ENCODE measurements around the gene RNLS. TPM values are rescaled to one million over a fixed set of nuclear protein-coding genes. Genes with fewer than 3 reads are reported as not detected.

Gene RNLS
- total RNA-seq, 1 experiment from 2014 or later = not detected

DNA sequence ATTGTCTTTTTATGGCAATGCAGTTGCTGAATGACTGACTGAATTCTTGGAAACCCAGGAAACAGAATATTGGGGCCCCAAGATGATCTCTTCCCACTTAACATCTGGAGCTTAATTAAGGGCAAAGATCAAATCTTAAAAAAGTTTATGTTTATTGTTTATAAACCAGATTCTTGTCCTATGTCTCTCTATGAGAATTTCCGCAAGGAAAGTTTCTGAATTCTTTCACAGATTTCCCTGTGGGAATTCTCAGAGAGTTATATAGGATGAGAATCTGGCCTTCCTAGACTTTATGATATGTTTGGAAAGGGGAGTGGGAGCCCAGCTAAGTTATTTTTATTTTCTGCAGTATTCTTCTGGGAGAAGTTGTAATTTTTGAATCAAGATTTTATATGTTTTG is 166.3 kb downstream of the RNLS start:
- DNase-seq (ENCODE audit: low read depth, low spot score) (no peak), ATAC-seq (no peak)
- no peak for TF ChIP-seq CBX3 (IDR thresholded peaks at IDR 0.05; ENCODE audit: low read depth)
- no peak for TF ChIP-seq FOSL1 (IDR thresholded peaks at IDR 0.05; ENCODE audit: low read depth)
- TF ChIP-seq SRF (IDR thresholded peaks at IDR 0.05; ENCODE audit: low read depth) = no peak
- no peak for TF ChIP-seq ATF3 (IDR thresholded peaks at IDR 0.05)
- no peak for TF ChIP-seq CEBPB (IDR thresholded peaks at IDR 0.05; ENCODE audit: low read depth)
- no peak for TF ChIP-seq REST (IDR thresholded peaks at IDR 0.05; ENCODE audit: low read depth)
- TF ChIP-seq CTCF (IDR thresholded peaks at IDR 0.05 in 2 of 3, conservative IDR thresholded peaks at IDR 0.05 in 1 of 3; ENCODE audit: borderline replicate concordance in 1 of 3, insufficient read depth in 1 of 3, low read depth in 2 of 3, low read length in 2 of 3) = no peak
- TF ChIP-seq YY1 (IDR thresholded peaks at IDR 0.05; ENCODE audit: extremely low read depth, insufficient replicate concordance, low read depth, low read length) = no peak
- no peak for TF ChIP-seq MAX (IDR thresholded peaks at IDR 0.05)
- TF ChIP-seq TCF7L2 (IDR thresholded peaks at IDR 0.05; ENCODE audit: borderline replicate concordance, extremely low read depth, insufficient read depth, insufficient read length) = no peak
- TF ChIP-seq SIN3A (IDR thresholded peaks at IDR 0.05; ENCODE audit: low read depth) = no peak
- no peak for TF ChIP-seq SP1 (IDR thresholded peaks at IDR 0.05; ENCODE audit: low read depth)
- Histone ChIP-seq H3K27me3 (ENCODE audit: insufficient read depth, low read length) (no peaks in the 10 kb centered on the region), H3K9ac (ENCODE audit: low read length) (no peak overlapping the region), H3K79me2 (ENCODE audit: insufficient read depth, low read length) (no peaks in the 10 kb centered on the region), H3K4me1 (ENCODE audit: control insufficient read depth in 1 of 2, insufficient read depth in 2 of 2, low read length in 2 of 2) (peaks cover 0 to 8% of the 10 kb centered on the region in 2 experiments; a peak in 1 of 4 replicates), H3K9me3 (ENCODE audit: control insufficient read depth in 1 of 2, insufficient read depth in 1 of 2, low read depth in 1 of 2, low read length in 2 of 2) (no peaks in the 10 kb centered on the region), H3K36me3 (ENCODE audit: control insufficient read depth in 1 of 2, insufficient read depth in 2 of 2, low read length in 2 of 2) (no peaks in the 10 kb centered on the region), H3K9me2 (ENCODE audit: insufficient read depth) (no peaks in the 10 kb centered on the region), H2AFZ (ENCODE audit: low read depth, low read length, poor library complexity, severe bottlenecking) (no peak overlapping the region), H3K4me3 (replicated peaks in 1 of 2; ENCODE audit: low read depth in 1 of 2, low read length in 2 of 2) (no peak overlapping the region), H3K27ac (ENCODE audit: low read depth, low read length) (no peak overlapping the region), H4K20me1 (ENCODE audit: insufficient read depth) (no peaks in the 10 kb centered on the region), H3K4me2 (ENCODE audit: low read length) (no peak overlapping the region)
- RAD21 ChIA-PET (ENCODE audit: low non-redundant PET in 1 of 2, low total read pairs in 2 of 2, uncharacterized antibody in 2 of 2, unreplicated experiment in 2 of 2) = no interaction called here
- CTCF ChIA-PET = no interaction called here
- BruUV-seq (replicated peaks) = no TSS peak
- intact Hi-C loops (cut with micrococcal nuclease) = no loop called here
- POLR2A ChIA-PET = no interaction called here

Measured in HCT116 (cell line).